Tibial artery (tissue), 4 donors: Measurements from ENCODE around the gene TNPO1.
A peak's percentile ranks its signal among the peaks of the same experiment; 100 is the strongest.

Experiments
- DNase-seq, 2 donors: peaks; one replicate each; pipeline ENCODE4 v3.0.0-alpha.2; 2019
- H3K27ac ChIP-seq, 2 donors: fragments of 200-600 bp; sonication (generic) in 1 of 2; 1 replicate in 1 of 2; 2 replicates in 1 of 2; pipeline ENCODE4 v1.5.1; 2018 to 2019; ENCODE audit warnings: mild to moderate bottlenecking in 1 of 2
- H3K27me3 ChIP-seq, 2 donors: fragments of 200-600 bp; sonication (generic) in 1 of 2; one replicate each; pipeline versions ENCODE4 v1.5.1 to v1.6.0; 2016 to 2019
- H3K36me3 ChIP-seq, 3 donors: fragments of 200-600 bp; sonication (generic) in 2 of 3; one replicate each; pipeline ENCODE4 v1.5.1; 2016 to 2019; ENCODE audit warnings: mild to moderate bottlenecking in 2 of 3
- H3K4me1 ChIP-seq, 4 donors: fragments of 200-600 bp; sonication (generic) in 2 of 4; 1 replicate in 3 of 4; 2 replicates in 1 of 4; pipeline ENCODE4 v1.5.1; 2016 to 2019
- H3K4me3 ChIP-seq, 2 donors: fragments of 200-600 bp; sonication (generic) in 1 of 2; 1 replicate in 1 of 2; 2 replicates in 1 of 2; pipeline ENCODE4 v1.5.1; 2018 to 2019; ENCODE audit warnings: mild to moderate bottlenecking in 2 of 2
- H3K9me3 ChIP-seq, 3 donors: fragments of 200-600 bp; sonication (generic) in 1 of 3; one replicate each; pipeline ENCODE4 v1.5.1; 2016 to 2019
- intact Hi-C: fragments of 100-400 bp; cut with DNase I; formaldehyde crosslinking; loops from one replicate; pipeline ENCODE4 v1.15.0; 2023; ENCODE audit warnings: low total_unique reads
- TF ChIP-seq, protein P1 (sequence below), 2 experiments: fragments of 200-600 bp in 1 of 2; fragments of 450-650 bp in 1 of 2; IDR thresholded peaks; one replicate each; pipeline ENCODE4 v1.5.1; 2017 to 2019; ENCODE audit warnings: antibody characterized with exemption in 2 of 2, mild to moderate bottlenecking in 1 of 2, moderate library complexity in 1 of 2

TNPO1 gene

DNA sequence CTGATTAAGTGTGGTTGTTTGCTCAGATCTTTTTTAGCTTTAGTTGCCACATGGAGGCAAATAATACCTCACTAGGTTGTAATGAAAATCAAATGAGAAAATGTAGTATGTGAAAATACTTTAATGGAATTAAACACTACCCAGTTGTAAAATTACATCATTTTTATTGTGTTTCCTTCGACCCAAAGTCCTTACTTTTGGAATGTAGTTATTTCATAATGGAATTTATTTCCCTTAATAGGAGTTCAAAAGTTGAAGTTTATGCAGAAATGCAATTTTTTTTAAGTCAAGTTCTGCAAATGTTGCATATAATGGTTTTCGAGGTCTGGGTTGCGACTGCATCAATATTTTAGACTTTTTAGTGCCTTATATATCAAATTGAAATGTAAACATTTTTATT is 31.0 kb downstream of the TNPO1 start:
- Histone ChIP-seq H3K9me3 (no peaks in the 10 kb centered on the region), H3K36me3 (no peaks in the 10 kb centered on the region), H3K27ac (peak overlapping the region; percentile 82 to 83), H3K4me1 (peaks cover 0 to 77% (median 32%) of the 10 kb centered on the region in 4 donors), H3K27me3 (no peaks in the 10 kb centered on the region), H3K4me3 (peak overlapping the region; percentile 79 to 84)
- TF ChIP-seq, protein P1, sequence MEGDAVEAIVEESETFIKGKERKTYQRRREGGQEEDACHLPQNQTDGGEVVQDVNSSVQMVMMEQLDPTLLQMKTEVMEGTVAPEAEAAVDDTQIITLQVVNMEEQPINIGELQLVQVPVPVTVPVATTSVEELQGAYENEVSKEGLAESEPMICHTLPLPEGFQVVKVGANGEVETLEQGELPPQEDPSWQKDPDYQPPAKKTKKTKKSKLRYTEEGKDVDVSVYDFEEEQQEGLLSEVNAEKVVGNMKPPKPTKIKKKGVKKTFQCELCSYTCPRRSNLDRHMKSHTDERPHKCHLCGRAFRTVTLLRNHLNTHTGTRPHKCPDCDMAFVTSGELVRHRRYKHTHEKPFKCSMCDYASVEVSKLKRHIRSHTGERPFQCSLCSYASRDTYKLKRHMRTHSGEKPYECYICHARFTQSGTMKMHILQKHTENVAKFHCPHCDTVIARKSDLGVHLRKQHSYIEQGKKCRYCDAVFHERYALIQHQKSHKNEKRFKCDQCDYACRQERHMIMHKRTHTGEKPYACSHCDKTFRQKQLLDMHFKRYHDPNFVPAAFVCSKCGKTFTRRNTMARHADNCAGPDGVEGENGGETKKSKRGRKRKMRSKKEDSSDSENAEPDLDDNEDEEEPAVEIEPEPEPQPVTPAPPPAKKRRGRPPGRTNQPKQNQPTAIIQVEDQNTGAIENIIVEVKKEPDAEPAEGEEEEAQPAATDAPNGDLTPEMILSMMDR (IDR thresholded peaks at IDR 0.05): no peak
- DNase-seq: no peak
- intact Hi-C loops: no loop called here

DNA sequence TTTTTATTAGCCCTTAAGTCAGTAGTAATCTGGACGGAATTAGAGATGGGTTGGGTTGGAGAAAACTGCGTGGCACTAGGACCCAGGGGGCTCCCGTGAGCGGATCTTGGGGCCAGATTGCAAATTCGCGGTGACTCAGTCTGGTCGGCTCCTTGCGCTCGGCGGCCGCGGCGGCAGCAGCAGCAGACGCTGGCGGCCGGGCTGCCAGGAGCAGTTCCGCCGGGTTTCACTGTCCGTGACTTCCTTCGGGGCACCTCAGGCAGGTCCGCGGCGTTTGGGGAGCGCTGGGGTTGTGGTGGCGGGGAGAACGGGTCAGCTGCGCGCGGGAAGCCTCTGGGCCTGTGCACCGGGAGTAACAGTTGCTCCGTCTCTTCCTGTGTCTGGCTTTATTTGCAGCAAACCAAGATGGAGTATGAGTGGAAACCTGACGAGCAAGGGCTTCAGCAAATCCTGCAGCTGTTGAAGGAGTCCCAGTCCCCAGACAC is 31.6 kb downstream of the TNPO1 start:
- Histone ChIP-seq H3K27me3 (no peaks in the 10 kb centered on the region), H3K27ac (peak overlapping the region; percentile 82 to 83), H3K4me1 (peaks cover 0 to 77% (median 32%) of the 10 kb centered on the region in 4 donors), H3K9me3 (no peaks in the 10 kb centered on the region), H3K4me3 (peak overlapping the region; percentile 79 to 84), H3K36me3 (no peaks in the 10 kb centered on the region)
- intact Hi-C loops: no loop called here
- peak; percentile 88 to 93 for DNase-seq
- TF ChIP-seq, protein P1 (IDR thresholded peaks at IDR 0.05): no peak

- intact Hi-C loops: no loop called here
- TF ChIP-seq, protein P1 (IDR thresholded peaks at IDR 0.05): no peak
- peak overlapping the region; percentile 79 to 84 for H3K4me3 ChIP-seq
- no peaks in the 10 kb centered on the region for H3K27me3 ChIP-seq
- peaks cover 0 to 5% (median 0%) of the 10 kb centered on the region in 3 donors for H3K36me3 ChIP-seq
- H3K27ac ChIP-seq: peak overlapping the region; percentile 82 to 83
- peaks cover 0 to 77% (median 31%) of the 10 kb centered on the region in 4 donors for H3K4me1 ChIP-seq
- H3K9me3 ChIP-seq: no peaks in the 10 kb centered on the region
- peak; percentile 42 to 72 for DNase-seq
Observed at GRCh38 chr5:72848474-72849428, 32.3 kb downstream of the TNPO1 start.

GRCh38 chr5:72849546-72849945 is 33.1 kb downstream of the TNPO1 start:
- Histone ChIP-seq H3K27me3 (no peaks in the 10 kb centered on the region), H3K27ac (peak overlapping the region; percentile 82 to 83), H3K9me3 (no peaks in the 10 kb centered on the region), H3K4me1 (peaks cover 0 to 75% (median 31%) of the 10 kb centered on the region in 4 donors), H3K4me3 (peak overlapping the region; percentile 79 to 84), H3K36me3 (peaks cover 0 to 5% (median 0%) of the 10 kb centered on the region in 3 donors)
- intact Hi-C loops: no loop called here
- no peak for DNase-seq
- TF ChIP-seq, protein P1 (IDR thresholded peaks at IDR 0.05): no peak

GRCh38 chr5:72850113-72850512 is 33.7 kb downstream of the TNPO1 start:
- intact Hi-C loops: loop anchor here (10.0 kb wide), 1 partner anchor 105 kb away; the partner anchor contains the start of gene FCHO2
- TF ChIP-seq, protein P1 (IDR thresholded peaks at IDR 0.05): no peak
- no peak for DNase-seq
- Histone ChIP-seq H3K4me1 (peaks cover 0 to 77% (median 31%) of the 10 kb centered on the region in 4 donors), H3K36me3 (peaks cover 0 to 5% (median 0%) of the 10 kb centered on the region in 3 donors), H3K27me3 (no peaks in the 10 kb centered on the region), H3K27ac (peak overlapping the region in 1 of 2 donors; percentile 83), H3K4me3 (peak overlapping the region; percentile 79 to 84), H3K9me3 (no peaks in the 10 kb centered on the region)
